HK-2 (cell line): Measurements from ENCODE around the gene SERPINB1.

ENCODE experiments used
- DNase-seq: peaks from one replicate; pipeline ENCODE4 v3.0.0-alpha.2; 2018; ENCODE audit not compliant: unreplicated experiment

SERPINB1 gene

DNA sequence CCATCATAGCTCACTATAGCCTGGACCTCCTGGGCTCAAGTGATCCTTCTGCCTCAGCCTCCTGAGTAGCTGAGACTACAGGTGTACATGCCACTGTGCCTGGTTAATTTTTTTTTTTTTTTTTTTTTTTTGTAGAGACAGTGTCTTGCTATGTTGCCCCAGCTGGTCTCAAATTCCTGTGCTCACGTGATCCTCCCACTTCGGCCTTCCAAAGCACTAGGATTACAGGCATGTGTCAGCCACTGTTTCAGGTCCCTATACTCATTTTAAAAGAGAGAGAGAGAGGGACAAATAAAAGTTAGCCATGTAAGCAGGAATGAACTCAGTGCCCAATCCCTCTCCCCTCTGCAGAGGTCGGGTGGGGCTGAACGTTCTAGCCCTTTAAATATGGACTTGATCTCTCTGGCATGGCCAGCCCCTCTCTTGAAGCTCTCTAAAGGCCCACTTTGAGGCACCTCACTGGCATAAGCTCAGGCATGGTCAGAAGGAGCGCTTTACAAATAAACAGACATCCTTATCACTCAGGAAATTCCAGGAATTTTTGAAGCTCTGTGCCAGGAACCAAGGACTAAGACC is 9.0 kb upstream of the SERPINB1 start:
- no peak for DNase-seq

- DNase-seq: no peak
Measured at GRCh38 chr6:2848851-2849250, 7.2 kb upstream of the SERPINB1 start.

DNA sequence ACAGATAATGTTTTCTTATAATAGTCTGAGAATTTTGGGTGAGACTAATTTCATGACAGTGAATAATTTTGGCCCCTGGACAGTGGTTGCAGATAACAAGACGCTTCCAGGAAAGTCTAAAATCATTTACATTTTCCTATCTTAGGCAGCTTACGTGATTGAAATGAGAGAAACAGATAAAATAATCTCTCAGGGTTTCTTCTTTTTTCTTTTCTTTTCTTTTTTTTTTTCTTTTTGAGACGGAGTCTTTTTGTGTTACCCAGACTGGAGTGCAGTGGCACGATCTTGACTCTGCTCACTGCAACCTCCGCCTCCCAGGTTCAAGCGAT is 4.2 kb upstream of the SERPINB1 start:
- DNase-seq: no peak

DNA sequence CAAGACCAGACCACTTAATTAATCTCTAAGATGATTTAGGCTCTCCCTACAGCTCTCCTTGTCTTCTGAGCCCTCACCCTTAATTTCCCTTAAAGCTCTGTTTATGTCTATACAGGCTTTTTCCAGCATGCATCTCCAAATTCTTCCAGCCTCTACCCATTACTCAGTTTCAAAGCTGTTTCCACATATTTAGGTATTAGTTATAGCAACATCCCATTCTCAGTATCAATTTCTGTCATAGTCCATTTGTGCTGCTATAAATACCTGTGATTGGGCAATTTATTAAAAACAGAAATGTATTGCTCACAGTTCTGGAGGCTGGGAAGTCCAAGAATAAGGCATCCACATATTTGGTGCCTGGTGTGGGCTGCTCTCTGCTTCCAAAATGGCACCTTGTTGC is 2.3 kb upstream of the SERPINB1 start:
- no peak for DNase-seq

DNA sequence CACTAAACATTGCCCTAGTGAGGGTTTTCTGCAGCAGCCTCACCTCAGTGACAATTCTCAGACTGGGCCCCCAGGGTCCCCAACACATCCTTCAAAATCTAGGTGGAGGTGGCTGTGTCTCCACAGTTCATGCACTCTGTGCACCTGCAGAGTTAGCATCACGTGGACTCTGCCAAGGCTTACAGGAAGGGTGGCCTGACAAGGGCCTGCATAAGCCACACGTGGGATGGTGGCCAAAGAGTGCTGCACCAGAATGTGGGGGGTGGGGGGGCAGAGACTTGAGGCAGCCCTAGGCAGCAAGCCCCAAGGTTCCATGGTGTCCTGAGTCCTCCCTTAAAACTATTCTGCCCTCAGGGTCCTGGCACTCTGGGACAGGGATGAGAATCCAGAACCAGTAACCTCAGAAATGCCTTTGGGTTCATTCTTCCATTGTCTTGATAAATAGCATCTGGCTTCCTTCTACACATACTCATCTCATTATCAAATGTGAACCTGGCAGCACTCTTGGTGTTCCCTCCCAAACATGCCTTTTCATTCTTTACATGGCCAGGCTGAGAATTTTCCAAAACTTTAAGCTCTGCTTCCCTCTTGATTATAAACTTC is 1.6 kb upstream of the SERPINB1 start:
- DNase-seq: no peak

GRCh38 chr6:2842139-2842552 is 483 bp upstream of the SERPINB1 start:
- DNase-seq: no peak

GRCh38 chr6:2840749-2841061 is 958 bp downstream of the SERPINB1 start:
- DNase-seq: no peak

GRCh38 chr6:2839982-2840748 is 1.5 kb downstream of the SERPINB1 start:
- DNase-seq: no peak

- DNase-seq: no peak
Measured at GRCh38 chr6:2839195-2839981, 2.3 kb downstream of the SERPINB1 start.

DNA sequence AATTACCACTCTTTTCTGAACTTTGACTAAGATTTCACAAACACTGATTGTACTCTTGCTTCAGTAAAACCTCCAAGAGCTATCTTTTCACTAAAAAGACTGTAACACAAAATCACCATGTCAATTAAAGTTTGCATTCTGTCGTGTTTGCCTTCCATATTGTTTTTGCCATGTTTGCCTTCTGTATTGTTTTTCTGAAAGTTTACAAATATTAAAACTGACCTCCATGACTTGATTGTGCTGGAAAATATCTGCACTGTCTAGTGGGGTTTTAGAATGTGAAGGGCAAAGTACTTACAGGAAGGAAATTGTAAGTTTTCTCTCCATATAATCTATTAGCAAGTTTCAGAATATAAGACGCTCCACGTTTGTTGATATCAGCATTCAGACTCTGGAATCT is 3.4 kb downstream of the SERPINB1 start:
- no peak for DNase-seq

DNA sequence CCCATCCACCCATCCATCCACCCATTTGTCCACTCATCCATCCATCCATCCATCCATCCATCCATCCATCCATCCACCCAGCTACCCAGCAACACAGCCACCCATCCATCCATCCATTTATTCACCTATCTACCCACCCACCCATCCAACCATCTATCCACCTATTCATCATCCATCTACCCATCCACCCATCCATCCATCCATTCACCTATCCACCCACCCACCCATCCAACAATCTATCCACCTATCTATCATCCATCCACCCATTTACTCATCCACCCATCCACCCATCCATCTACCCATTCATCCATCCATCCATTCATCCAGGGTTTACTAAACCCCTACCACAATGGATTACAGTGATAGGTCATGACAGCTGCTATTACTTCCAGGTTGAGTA is 7.4 kb downstream of the SERPINB1 start:
- DNase-seq: no peak

DNA sequence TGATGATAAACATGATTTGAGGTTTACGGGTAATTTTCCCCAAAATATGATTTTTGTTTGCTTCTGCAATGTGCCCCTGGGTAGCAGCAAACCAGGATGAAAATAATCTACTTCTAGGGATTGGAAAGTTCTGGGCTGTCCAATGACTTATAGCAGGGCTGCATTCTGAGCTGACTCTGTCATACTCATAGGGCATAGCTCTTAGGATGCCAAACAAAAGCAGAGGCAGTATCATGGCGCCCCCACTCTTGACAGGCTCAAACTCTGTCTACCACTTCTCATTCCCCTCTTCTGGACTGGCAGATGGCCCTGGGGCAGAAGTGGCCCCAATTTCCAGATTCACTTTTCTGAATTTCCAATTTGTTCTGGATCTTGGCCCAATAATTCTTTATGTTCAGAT is 10.3 kb downstream of the SERPINB1 start:
- no peak for DNase-seq

- no peak for DNase-seq
Measured at GRCh38 chr6:2830183-2830582, 11.5 kb downstream of the SERPINB1 start.

DNA sequence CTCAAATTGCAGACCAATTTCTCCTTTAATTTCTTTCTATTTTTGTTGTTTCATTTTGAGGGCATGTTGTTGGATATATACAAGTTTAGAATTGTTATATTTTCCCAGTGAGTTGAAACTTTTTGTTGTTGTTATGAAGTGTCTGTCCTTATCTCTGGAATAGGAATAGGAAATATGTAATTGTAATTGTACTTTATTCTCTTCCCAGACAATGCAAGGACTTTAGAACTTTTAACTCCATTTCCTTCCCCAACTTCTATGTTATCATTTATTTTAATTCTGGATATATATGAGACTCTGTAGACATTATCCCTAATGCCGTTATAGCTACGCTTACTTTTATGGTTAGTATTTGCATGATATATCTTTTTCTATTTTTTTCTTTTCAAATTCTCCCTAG is 12.4 kb downstream of the SERPINB1 start:
- no peak for DNase-seq

GRCh38 chr6:2828629-2829028 is 13.0 kb downstream of the SERPINB1 start:
- no peak for DNase-seq

DNA sequence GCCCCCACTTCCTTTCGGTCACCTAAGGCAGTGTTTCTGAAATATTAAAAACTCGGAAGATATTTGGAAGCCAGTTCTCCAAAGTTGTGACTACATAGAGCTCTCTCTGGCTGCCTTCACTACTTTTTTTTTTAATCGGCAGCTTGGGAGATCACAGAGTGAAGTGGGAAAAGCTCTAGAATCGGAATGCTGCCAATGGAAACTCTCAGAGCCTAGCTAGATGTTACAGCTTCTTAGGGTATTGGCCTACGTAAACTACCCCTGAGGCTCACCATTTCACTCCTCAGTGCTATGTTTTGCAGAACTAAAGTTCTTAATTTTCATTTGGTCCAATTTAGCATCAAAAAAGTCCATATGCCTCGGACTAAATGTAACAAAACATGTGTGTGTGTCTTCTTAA is 14.5 kb downstream of the SERPINB1 start:
- no peak for DNase-seq

DNA sequence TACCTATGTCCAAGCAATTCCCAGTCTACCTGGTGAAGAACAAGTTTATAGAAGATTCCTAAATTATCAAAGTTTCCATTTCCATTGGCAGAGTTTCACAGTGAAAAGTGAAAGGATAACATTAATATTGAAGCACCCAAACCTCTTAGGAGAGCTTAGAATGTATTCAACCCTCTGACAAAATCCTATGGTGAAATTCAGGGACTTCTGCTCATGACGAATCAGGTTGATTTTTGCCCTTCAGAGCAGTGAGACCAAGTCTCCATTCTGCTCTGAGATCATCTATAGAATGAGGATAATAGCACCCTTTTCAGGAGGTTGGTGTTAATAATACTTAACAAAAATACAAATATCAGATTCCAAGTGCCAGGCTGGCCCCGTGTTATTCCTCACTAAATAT is 15.5 kb downstream of the SERPINB1 start:
- no peak for DNase-seq

GRCh38 chr6:2823104-2823850 is 18.4 kb downstream of the SERPINB1 start:
- no peak for DNase-seq

DNA sequence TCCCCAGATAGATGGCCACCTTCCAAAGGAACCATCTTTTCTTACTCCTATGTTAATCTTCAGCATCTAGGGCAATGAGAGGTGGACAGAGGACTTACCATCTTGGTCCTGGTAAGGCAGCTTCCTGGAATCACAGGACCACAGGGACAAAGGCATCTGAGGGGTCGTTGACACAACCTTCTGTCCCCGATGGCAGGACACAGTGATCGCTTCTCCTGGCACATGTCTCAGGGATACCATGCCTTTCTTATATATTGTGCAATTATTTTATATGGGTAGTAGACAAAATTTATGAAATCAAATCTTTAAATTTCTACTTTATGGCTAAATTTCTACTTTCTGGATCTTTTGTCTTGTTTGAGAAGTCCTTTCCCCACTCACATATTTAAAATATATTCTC is 20.1 kb downstream of the SERPINB1 start:
- DNase-seq: no peak

- DNase-seq: no peak
Measured at GRCh38 chr6:2820415-2820814, 21.2 kb downstream of the SERPINB1 start.

DNA sequence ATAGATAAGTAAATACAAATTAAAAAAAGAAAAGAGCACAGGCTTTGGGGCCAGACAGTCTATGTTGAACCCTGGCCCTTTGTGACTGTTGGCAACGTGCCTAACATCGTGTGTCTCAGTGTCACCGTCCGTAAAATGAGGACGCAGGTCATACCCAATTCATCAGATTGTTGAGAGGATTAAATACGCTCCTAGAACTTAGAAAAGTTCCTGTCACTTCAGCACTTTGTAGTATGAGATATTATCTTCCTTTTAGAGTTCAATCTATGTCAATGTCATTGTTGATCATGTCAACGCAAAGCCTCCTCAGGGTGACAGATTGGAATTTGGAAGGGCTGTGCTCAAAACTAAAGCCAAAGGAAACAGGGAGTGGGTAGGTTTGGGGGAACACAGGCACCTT is 21.7 kb downstream of the SERPINB1 start:
- DNase-seq: no peak

GRCh38 chr6:2819115-2819514 is 22.5 kb downstream of the SERPINB1 start:
- no peak for DNase-seq
